Neural crest cell (in vitro differentiated cells): ENCODE results near the gene HAPLN2. TPM values are rescaled to one million over a fixed set of nuclear protein-coding genes. Genes with fewer than 3 reads are reported as not detected.

Source experiments
- DNase-seq: peaks from one replicate; pipeline ENCODE4 v3.0.0; 2021; ENCODE audit warnings: low read depth, mixed read lengths, low spot score
- H3K27ac Mint-ChIP-seq: one replicate; pipeline ENCODE4 v1.8.0; 2021; ENCODE audit warnings: mild to moderate bottlenecking, mixed read lengths; ENCODE audit not compliant: unreplicated experiment
- H3K27me3 Mint-ChIP-seq: 2 replicates; pipeline ENCODE4 v1.8.0; 2021; ENCODE audit warnings: low read depth, mild to moderate bottlenecking, mixed read lengths
- H3K36me3 Mint-ChIP-seq: 2 replicates; pipeline ENCODE4 v1.8.0; 2021; ENCODE audit warnings: low read depth, mild to moderate bottlenecking, mixed read lengths
- H3K4me1 Mint-ChIP-seq: 2 replicates; pipeline ENCODE4 v1.8.0; 2021; ENCODE audit warnings: mixed read lengths
- H3K4me3 Mint-ChIP-seq: one replicate; pipeline ENCODE4 v1.8.0; 2021; ENCODE audit warnings: mild to moderate bottlenecking, mixed read lengths
- H3K9me3 Mint-ChIP-seq: 2 replicates; pipeline ENCODE4 v1.8.0; 2021; ENCODE audit warnings: mixed read lengths
- CTCF ChIP-seq: fragments of 200-600 bp; sonication (generic); conservative IDR thresholded peaks from 2 replicates; pipeline ENCODE4 v1.5.0; 2021; ENCODE audit warnings: antibody characterized with exemption, mild to moderate bottlenecking
- total RNA-seq: library from RNA; stranded (reverse); gene quantifications from 2 replicates; pipeline ENCODE4 v1.2.1, GENCODE V29; 2021

The HAPLN2 gene
- total RNA-seq, 1 donor from 2014 or later, result 0.70 TPM

GRCh38 chr1:156598731-156599432 is 20.3 kb upstream of the HAPLN2 start:
- TF ChIP-seq CTCF, result no peak
- H3K36me3 Mint-ChIP-seq, result peaks cover 13% of the 10 kb centered on the region
- H3K27ac Mint-ChIP-seq, result no peak overlapping the region
- H3K9me3 Mint-ChIP-seq, result no peaks in the 10 kb centered on the region
- peak overlapping the region; percentile 92 for H3K4me3 Mint-ChIP-seq
- H3K27me3 Mint-ChIP-seq, result no peaks in the 10 kb centered on the region
- H3K4me1 Mint-ChIP-seq, result peaks cover 44% of the 10 kb centered on the region
- DNase-seq, result no peak

GRCh38 chr1:156599811-156600210 is 19.4 kb upstream of the HAPLN2 start:
- Mint-ChIP-seq H3K4me1 (peaks cover 35% of the 10 kb centered on the region), H3K9me3 (no peaks in the 10 kb centered on the region), H3K36me3 (peaks cover 13% of the 10 kb centered on the region), H3K27ac (no peak overlapping the region), H3K27me3 (no peaks in the 10 kb centered on the region), H3K4me3 (peak overlapping the region; percentile 92)
- DNase-seq, result no peak
- peak; percentile 15 for TF ChIP-seq CTCF

GRCh38 chr1:156600733-156601121 is 18.5 kb upstream of the HAPLN2 start:
- no peak for DNase-seq
- Mint-ChIP-seq H3K27me3 (no peaks in the 10 kb centered on the region), H3K4me3 (peak overlapping the region; percentile 92), H3K4me1 (peaks cover 27% of the 10 kb centered on the region), H3K9me3 (no peaks in the 10 kb centered on the region), H3K27ac (no peak overlapping the region), H3K36me3 (peaks cover 5% of the 10 kb centered on the region)
- no peak for TF ChIP-seq CTCF

GRCh38 chr1:156601122-156601830 is 17.9 kb upstream of the HAPLN2 start, which contains the start of gene GPATCH4:
TSS of gene GPATCH4 (minus strand) at chr1:156601479.
- Mint-ChIP-seq H3K4me3 (peak within 1 kb of the TSS; percentile 92), H3K9me3 (no peaks in the 10 kb centered on the region), H3K36me3 (peaks cover 5% of the 10 kb centered on the region), H3K4me1 (peaks cover 27% of the 10 kb centered on the region), H3K27me3 (no peaks in the 10 kb centered on the region), H3K27ac (peak within 1 kb of the TSS; percentile 94)
- peak; percentile 66 for DNase-seq
- TF ChIP-seq CTCF, result no peak

- Mint-ChIP-seq H3K27ac (peak overlapping the region; percentile 63), H3K9me3 (no peaks in the 10 kb centered on the region), H3K4me1 (peaks cover 27% of the 10 kb centered on the region), H3K4me3 (peak overlapping the region; percentile 92), H3K36me3 (peaks cover 3% of the 10 kb centered on the region), H3K27me3 (no peaks in the 10 kb centered on the region)
- TF ChIP-seq CTCF, result no peak
- DNase-seq, result no peak
These were observed 17.3 kb upstream of the HAPLN2 start for GRCh38 chr1:156601892-156602291.
